Measurements from ENCODE around the gene MZF1. TPM values are rescaled to one million over a fixed set of nuclear protein-coding genes. Genes with fewer than 3 reads are reported as not detected.
A peak's percentile ranks its signal among the peaks of the same experiment; 100 is the strongest.
"Not testable (repeated sequence)": the region's sequence is repeated elsewhere in the genome, so short reads cannot be mapped to it uniquely, and the experiment has no call there.

The MZF1 gene
- total RNA-seq (2014; rRNA removed; shearing (Covaris generic)) (20.8 and 32.1 TPM in 2 replicates), polyA plus RNA-seq (2016; fragmentation: Nextera tagmentation; extraction: Ambion mirVana) (6.7 and 9.0 TPM in 2 replicates)

DNA sequence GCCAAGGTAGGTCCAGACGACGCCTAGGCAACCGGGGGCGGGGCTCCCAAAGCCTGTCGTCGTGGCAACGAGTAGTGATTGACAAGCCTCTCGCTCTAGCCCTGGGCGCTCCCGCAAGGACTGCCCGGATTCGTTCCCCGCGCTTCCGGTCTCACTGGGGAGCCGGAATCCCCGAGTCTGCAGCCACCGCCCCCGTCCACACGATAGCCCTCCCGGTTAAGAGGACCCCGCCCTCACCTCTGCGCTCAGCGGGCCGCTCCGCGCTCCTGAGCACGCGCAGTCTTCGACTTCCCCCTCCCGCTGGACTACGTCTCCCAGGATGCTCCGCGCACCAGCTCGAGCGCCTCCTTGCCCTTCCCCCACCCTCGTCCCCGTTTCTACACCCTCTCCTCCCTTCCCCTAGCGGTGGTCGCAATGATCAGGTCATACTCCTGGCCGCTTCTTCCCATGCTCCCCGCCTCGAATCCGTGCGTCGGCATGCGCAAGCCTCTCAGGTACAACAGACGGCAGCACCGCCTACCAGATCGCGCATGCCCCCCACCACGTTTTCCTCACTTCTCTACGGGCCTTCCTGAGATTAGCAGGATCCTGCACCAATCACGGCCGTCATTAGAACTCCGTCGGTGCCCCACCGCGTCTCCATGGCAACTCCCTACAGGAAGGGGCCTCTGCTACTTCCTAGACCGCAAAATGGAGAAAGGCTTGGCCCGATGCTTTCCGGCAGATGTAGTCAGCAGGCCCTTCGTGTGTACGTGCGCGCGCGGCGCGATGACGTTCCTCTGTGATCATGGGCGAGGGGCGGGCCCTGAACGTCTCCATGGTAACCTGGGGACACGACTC, at the start of gene MZF1:
TSS of gene MZF1 (minus strand) at position 518 of the 840 bp plus-strand sequence. CDS start 1,946 bp downstream, outside the sequence.
- Histone ChIP-seq H4K20me1 (ENCODE audit: insufficient read depth) (no peaks in the 10 kb centered on the region), H3K36me3 (ENCODE audit: low read depth) (no peaks in the 10 kb centered on the region), H3K27ac (peak within 1 kb of the TSS; percentile 94), H3K4me3 (peak within 1 kb of the TSS; percentile 88), H2AFZ (peak within 1 kb of the TSS; percentile 83), H3K9ac (peak within 1 kb of the TSS; percentile 91), H3K4me2 (ENCODE audit: unreplicated experiment) (peak within 1 kb of the TSS; percentile 96), H3K9me2 (ENCODE audit: insufficient read depth) (no peaks in the 10 kb centered on the region), H3K4me1 (ENCODE audit: insufficient read depth) (peaks cover 8% of the 10 kb centered on the region; the same call in 1 of the 2 replicates), H3F3A (ENCODE audit: insufficient read depth) (peaks cover 11% of the 10 kb centered on the region), H3K79me2 (ENCODE audit: insufficient read depth) (peaks cover 26% of the 10 kb centered on the region), H3K9me3 (ENCODE audit: low read depth) (no peaks in the 10 kb centered on the region), H3K27me3 (replicated peaks; ENCODE audit: insufficient read depth) (no peaks in the 10 kb centered on the region)
- 1% methylated on average over 54 to 75 of the region's 75 CpGs for WGBS, 2 experiments (ENCODE audit: low coverage in 1 of 2, low lambda C conversion rate in 2 of 2, missing lambda C conversion rate in 2 of 2)
- TF ChIP-seq EZH2 (IDR thresholded peaks at IDR 0.05; ENCODE audit: insufficient read depth, poor library complexity, severe bottlenecking) (no peak), EZH2phosphoT487 (IDR thresholded peaks at IDR 0.05; ENCODE audit: insufficient read depth, low read depth) (no peak)
- DNase-seq = peak; percentile 100
- in situ Hi-C loops (cut with MboI) = no loop called here

DNA sequence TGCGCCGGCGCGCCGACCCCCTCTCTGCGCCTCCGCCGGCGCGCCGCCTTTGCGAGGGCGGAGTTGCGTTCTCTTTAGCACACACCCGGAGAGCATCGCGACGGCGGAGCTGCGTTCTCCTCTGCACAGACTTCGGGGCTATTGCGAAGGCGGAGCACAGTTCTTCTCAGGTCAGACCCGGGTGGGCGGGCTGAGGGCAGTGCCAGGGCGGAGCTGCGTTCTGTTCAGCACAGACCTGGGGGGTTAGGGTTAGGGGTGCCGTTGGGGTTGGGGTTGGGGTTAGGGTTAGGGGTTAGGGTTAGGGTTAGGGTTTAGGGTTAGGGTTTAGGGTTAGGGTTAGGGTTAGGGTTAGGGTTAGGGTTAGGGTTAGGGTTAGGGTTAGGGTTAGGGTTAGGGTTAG, 34.1 kb upstream of the MZF1 start:
- in situ Hi-C loops (cut with MboI); H3K4me1 ChIP-seq (ENCODE audit: insufficient read depth): not testable (repeated sequence)

DNA sequence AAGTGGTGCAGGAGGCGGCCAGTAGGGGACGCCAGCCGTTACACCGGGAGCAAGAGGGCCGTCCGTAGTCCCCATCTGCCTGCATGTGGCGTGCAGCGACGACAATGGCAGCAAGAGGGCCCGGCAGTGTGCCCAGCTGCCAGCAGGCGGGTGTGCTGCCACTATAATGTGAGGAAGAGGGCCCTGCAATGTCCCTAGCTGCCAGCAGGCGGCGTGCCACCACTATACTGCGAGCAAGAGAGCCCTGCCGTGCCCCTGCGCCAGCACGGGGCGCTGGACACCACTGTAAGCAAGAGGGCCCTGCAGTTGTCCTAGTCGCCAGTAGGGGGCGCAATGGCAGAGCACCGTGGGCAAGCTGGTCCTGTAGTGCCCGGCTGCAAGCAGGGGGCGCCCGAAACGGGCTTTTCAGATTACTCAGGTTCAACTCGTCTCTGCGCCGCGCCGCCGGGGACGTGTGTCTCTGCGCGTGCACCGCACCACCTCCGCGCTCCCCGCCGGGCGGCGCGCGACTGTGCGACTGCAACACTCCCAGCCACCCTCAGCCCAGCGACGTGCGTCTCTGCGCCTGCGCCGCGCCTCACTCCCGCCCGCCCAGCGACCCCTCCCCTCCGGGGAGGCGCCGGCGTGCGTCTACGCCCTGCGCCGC, 33.2 kb upstream of the MZF1 start:
- H3K9ac ChIP-seq; H3K4me3 ChIP-seq; H3K9me3 ChIP-seq (ENCODE audit: low read depth); in situ Hi-C loops (cut with MboI); H3K27me3 ChIP-seq (replicated peaks; ENCODE audit: insufficient read depth); H3K79me2 ChIP-seq (ENCODE audit: insufficient read depth); H2AFZ ChIP-seq; DNase-seq; H3K9me2 ChIP-seq (ENCODE audit: insufficient read depth); H4K20me1 ChIP-seq (ENCODE audit: insufficient read depth); H3K4me1 ChIP-seq (ENCODE audit: insufficient read depth); H3K27ac ChIP-seq; H3K4me2 ChIP-seq (ENCODE audit: unreplicated experiment); H3F3A ChIP-seq (ENCODE audit: insufficient read depth); H3K36me3 ChIP-seq (ENCODE audit: low read depth): not testable (repeated sequence)
- 68 to 83% methylated on average over 8 to 27 of the region's 62 CpGs for WGBS, 2 experiments (ENCODE audit: low coverage in 1 of 2, low lambda C conversion rate in 2 of 2, missing lambda C conversion rate in 2 of 2)

More for the DNA sequence above, 34.1 kb upstream of the MZF1 start:
- not testable (repeated sequence) for H3K4me3 ChIP-seq; H3K27me3 ChIP-seq (replicated peaks; ENCODE audit: insufficient read depth); H3K9me2 ChIP-seq (ENCODE audit: insufficient read depth); H4K20me1 ChIP-seq (ENCODE audit: insufficient read depth); H2AFZ ChIP-seq; H3K27ac ChIP-seq; H3K9ac ChIP-seq; H3K79me2 ChIP-seq (ENCODE audit: insufficient read depth); H3K4me2 ChIP-seq (ENCODE audit: unreplicated experiment); H3F3A ChIP-seq (ENCODE audit: insufficient read depth); H3K9me3 ChIP-seq (ENCODE audit: low read depth); H3K36me3 ChIP-seq (ENCODE audit: low read depth)
- WGBS, 2 experiments (ENCODE audit: low coverage in 1 of 2, low lambda C conversion rate in 2 of 2, missing lambda C conversion rate in 2 of 2) = 89% methylated on average over 28 of the region's 28 CpGs; no CpG with 5 or more reads in 1 of the 2 experiments
- peak; percentile 30 for DNase-seq

DNA sequence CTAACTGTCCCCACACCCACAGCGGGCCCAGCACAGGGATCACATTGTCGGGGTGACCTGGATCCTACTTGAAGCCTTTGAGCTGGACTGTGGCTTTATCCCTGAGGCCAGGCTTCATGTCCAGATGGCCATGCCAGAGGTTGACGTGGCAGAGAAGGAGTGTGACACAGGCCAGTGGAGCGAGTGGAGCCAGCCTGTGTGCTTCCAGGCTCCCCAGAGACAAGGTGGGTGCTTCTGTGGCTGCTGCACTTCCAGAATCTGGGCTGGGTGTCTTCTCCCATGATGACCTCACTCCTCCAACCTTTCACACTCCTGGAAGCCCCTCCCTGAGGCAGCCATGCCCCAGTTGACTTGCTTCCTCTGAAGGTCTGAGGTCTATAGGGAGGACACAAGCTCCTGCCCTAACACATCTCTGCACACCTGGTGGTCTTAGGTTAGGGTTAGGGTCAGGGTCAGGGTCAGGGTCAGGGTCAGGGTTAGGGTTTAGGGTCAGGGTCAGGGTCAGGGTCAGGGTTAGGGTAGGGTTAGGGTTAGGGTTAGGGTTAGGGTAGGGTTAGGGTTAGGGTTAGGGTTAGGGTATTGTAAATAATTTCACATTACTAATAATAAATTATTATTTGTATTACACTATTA, 13.1 kb upstream of the MZF1 start:
- H3K9me2 ChIP-seq (ENCODE audit: insufficient read depth) = no peaks in the 10 kb centered on the region
- peaks cover 8% of the 10 kb centered on the region; the same call in 1 of the 2 replicates for H3F3A ChIP-seq (ENCODE audit: insufficient read depth)
- peak; percentile 15 for DNase-seq
- peak overlapping the region; percentile 26; the same call in 1 of the 2 replicates for H3K9ac ChIP-seq
- H3K4me2 ChIP-seq (ENCODE audit: unreplicated experiment) = no peak overlapping the region
- H2AFZ ChIP-seq = no peak overlapping the region
- WGBS, 2 experiments (ENCODE audit: low coverage in 1 of 2, low lambda C conversion rate in 2 of 2, missing lambda C conversion rate in 2 of 2) = 98 to 100% methylated on average over 4 of the region's 4 CpGs
- no peaks in the 10 kb centered on the region for H4K20me1 ChIP-seq (ENCODE audit: insufficient read depth)
- peak overlapping the region; percentile 85 for H3K27ac ChIP-seq
- peaks cover 24% of the 10 kb centered on the region for H3K79me2 ChIP-seq (ENCODE audit: insufficient read depth)
- in situ Hi-C loops (cut with MboI) = no loop called here
- no peaks in the 10 kb centered on the region for H3K27me3 ChIP-seq (replicated peaks; ENCODE audit: insufficient read depth)
- TF ChIP-seq EZH2phosphoT487 (IDR thresholded peaks at IDR 0.05; ENCODE audit: insufficient read depth, low read depth) (no peak), EZH2 (IDR thresholded peaks at IDR 0.05; ENCODE audit: insufficient read depth, poor library complexity, severe bottlenecking) (no peak)
- no peak overlapping the region for H3K4me3 ChIP-seq
- H3K36me3 ChIP-seq (ENCODE audit: low read depth) = peaks cover 3% of the 10 kb centered on the region; the same call in 1 of the 2 replicates
- H3K4me1 ChIP-seq (ENCODE audit: insufficient read depth) = peaks cover 15% of the 10 kb centered on the region
- no peaks in the 10 kb centered on the region for H3K9me3 ChIP-seq (ENCODE audit: low read depth)

All from GM23248 (cell line).